Glutamatergic neuron (in vitro differentiated cells): ENCODE results near the gene CCDC87. TPM values are rescaled to one million over a fixed set of nuclear protein-coding genes. Genes with fewer than 3 reads are reported as not detected.
A peak's percentile ranks its signal among the peaks of the same experiment; 100 is the strongest.

Experiments used
- DNase-seq: peaks from one replicate; pipeline ENCODE4 v3.0.0; 2022
- H3K27ac Mint-ChIP-seq: one replicate; pipeline ENCODE4 v1.8.0; 2020; ENCODE audit warnings: mild to moderate bottlenecking, mixed read lengths, inconsistent platforms; ENCODE audit not compliant: unreplicated experiment
- H3K27me3 Mint-ChIP-seq: one replicate; pipeline ENCODE4 v1.8.0; 2020; ENCODE audit warnings: mild to moderate bottlenecking, moderate library complexity, mixed read lengths, inconsistent platforms; ENCODE audit not compliant: unreplicated experiment
- H3K36me3 Mint-ChIP-seq: one replicate; pipeline ENCODE4 v1.8.0; 2020; ENCODE audit warnings: mild to moderate bottlenecking, mixed read lengths, inconsistent platforms; ENCODE audit not compliant: unreplicated experiment
- H3K4me1 Mint-ChIP-seq: one replicate; pipeline ENCODE4 v1.8.0; 2020; ENCODE audit warnings: mild to moderate bottlenecking, low read depth, mixed read lengths, inconsistent platforms; ENCODE audit not compliant: unreplicated experiment
- H3K4me3 Mint-ChIP-seq: one replicate; pipeline ENCODE4 v1.8.0; 2020; ENCODE audit warnings: mild to moderate bottlenecking, mixed read lengths, inconsistent platforms; ENCODE audit not compliant: unreplicated experiment
- H3K9me3 Mint-ChIP-seq: one replicate; pipeline ENCODE4 v1.8.0; 2020; ENCODE audit warnings: mild to moderate bottlenecking, moderate library complexity, mixed read lengths, inconsistent platforms; ENCODE audit not compliant: unreplicated experiment
- CTCF ChIP-seq: fragments of 200-600 bp; sonication (generic); IDR thresholded peaks from one replicate; pipeline ENCODE4 v1.5.0; 2021; ENCODE audit not compliant: partially characterized antibody, unreplicated experiment
- total RNA-seq: library from RNA; stranded (reverse); fragmentation: NEBNext Ultra II Directional; extraction: Animal tissue kit (Norgen Biotek cat#: 25700); gene quantifications from one replicate; pipeline ENCODE4 v1.2.1, GENCODE V29; 2021; ENCODE audit not compliant: unreplicated experiment

The CCDC87 gene
- total RNA-seq, 1 donor from 2014 or later = 0.51 TPM

- Mint-ChIP-seq H3K27me3 (peaks cover 8% of the 10 kb centered on the region), H3K4me3 (peak overlapping the region; percentile 59), H3K9me3 (peaks cover 10% of the 10 kb centered on the region), H3K36me3 (no peaks in the 10 kb centered on the region), H3K4me1 (peaks cover 6% of the 10 kb centered on the region), H3K27ac (peak overlapping the region; percentile 93)
- peak; percentile 54 for DNase-seq
- TF ChIP-seq CTCF = no peak
Measured at GRCh38 chr11:66561178-66561974, 31.5 kb downstream of the CCDC87 start.

- TF ChIP-seq CTCF = no peak
- H3K27me3 Mint-ChIP-seq = peaks cover 10% of the 10 kb centered on the region
- no peak for DNase-seq
- no peak overlapping the region for H3K4me3 Mint-ChIP-seq
- peaks cover 8% of the 10 kb centered on the region for H3K9me3 Mint-ChIP-seq
- H3K27ac Mint-ChIP-seq = no peak overlapping the region
- no peaks in the 10 kb centered on the region for H3K36me3 Mint-ChIP-seq
- H3K4me1 Mint-ChIP-seq = peaks cover 6% of the 10 kb centered on the region
Measured at GRCh38 chr11:66559866-66560676, 32.8 kb downstream of the CCDC87 start.

- TF ChIP-seq CTCF = no peak
- Mint-ChIP-seq H3K9me3 (peaks cover 8% of the 10 kb centered on the region), H3K27ac (no peak overlapping the region), H3K4me1 (peaks cover 6% of the 10 kb centered on the region), H3K4me3 (no peak overlapping the region), H3K36me3 (no peaks in the 10 kb centered on the region), H3K27me3 (peaks cover 11% of the 10 kb centered on the region)
- no peak for DNase-seq
Measured at GRCh38 chr11:66559142-66559865, 33.6 kb downstream of the CCDC87 start.

- no peaks in the 10 kb centered on the region for H3K36me3 Mint-ChIP-seq
- peaks cover 10% of the 10 kb centered on the region for H3K27me3 Mint-ChIP-seq
- H3K9me3 Mint-ChIP-seq = peaks cover 8% of the 10 kb centered on the region
- no peak for TF ChIP-seq CTCF
- peaks cover 4% of the 10 kb centered on the region for H3K4me1 Mint-ChIP-seq
- no peak overlapping the region for H3K27ac Mint-ChIP-seq
- H3K4me3 Mint-ChIP-seq = no peak overlapping the region
- DNase-seq = no peak
Measured at GRCh38 chr11:66557733-66558326, 35.0 kb downstream of the CCDC87 start.
